CD4-positive, alpha-beta T cell treated with Interleukin-4 for 4 hours (primary cell): ENCODE measurements around the gene OR4D1.

Experiments
- DNase-seq: peaks from one replicate; pipeline ENCODE4 v3.0.0-alpha.2; 2020

The OR4D1 gene

DNA sequence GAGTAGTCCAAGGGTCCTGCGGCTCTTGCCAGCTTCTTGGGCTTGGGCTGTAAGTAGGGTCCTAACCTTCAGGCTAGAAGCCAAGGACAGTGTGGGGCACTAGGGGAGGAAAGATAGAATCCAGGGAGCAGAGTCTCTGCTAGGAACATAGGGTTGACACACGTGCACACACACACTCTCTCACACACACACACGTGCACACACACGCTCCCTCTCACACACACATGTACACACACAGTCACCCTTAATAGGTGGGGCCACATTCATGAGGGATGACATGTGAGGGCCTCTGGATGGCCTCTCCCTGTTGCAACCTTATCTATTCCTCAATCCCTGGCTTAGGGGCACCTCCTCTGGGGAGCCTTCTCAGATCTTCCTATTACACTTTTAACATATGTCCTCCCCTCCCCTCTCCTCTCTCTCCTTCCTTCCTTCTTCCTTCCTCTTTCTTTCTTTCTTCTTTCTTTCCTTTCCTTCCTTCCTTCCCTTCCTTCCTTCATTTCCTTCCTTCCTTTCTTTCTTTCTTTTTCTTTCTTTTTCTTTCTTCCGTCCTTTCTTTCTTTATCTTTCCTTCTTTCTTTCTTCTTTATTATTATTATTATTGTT, 47.4 kb downstream of the OR4D1 start:
- DNase-seq, result no peak

DNA sequence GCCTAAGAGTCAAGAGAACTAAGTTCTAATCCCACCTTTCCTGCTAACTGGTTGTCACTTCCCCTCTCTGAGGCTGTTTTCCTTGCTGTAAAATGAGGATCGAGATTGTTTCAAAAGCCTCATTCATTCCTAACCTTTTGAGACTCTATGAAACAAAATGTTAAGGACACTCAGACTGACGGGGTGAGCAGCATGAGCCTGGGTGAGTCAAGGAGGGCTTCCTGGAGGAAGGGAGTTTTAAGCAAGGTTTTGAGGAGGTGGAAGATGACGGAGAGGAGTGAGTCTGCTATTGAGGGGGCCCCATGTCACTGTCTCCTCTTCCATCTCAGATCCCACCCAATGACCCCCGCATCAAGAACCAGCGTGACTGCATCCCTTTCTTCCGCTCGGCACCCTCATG, 48.4 kb downstream of the OR4D1 start:
- no peak for DNase-seq

DNA sequence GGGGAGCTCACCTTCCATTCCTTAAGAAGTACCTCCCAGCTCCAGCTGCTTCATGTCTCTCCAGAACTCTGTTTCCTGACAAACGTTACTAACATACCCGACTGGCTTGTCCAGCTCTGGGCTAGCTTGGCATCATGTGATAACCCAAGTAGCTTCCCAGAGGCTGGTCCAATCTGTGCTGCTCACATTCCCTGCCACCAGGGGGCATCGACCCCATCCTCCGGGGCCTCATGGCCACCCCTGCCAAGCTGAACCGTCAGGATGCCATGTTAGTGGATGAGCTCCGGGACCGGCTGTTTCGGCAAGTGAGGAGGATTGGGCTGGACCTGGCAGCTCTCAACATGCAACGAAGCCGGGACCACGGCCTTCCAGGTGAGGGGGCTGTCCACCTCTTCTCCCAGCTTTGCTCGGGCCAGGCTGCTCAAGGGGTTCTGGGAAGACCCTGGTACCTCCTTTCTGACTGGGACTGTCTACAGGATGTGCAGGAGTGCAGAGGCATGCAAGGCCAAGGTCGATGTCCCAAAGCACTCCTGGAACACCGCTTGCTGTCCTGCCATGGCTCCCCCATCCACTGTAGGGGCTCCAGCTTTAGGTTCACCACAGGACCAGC, 51.9 kb downstream of the OR4D1 start:
- DNase-seq, result peak; percentile 42

DNA sequence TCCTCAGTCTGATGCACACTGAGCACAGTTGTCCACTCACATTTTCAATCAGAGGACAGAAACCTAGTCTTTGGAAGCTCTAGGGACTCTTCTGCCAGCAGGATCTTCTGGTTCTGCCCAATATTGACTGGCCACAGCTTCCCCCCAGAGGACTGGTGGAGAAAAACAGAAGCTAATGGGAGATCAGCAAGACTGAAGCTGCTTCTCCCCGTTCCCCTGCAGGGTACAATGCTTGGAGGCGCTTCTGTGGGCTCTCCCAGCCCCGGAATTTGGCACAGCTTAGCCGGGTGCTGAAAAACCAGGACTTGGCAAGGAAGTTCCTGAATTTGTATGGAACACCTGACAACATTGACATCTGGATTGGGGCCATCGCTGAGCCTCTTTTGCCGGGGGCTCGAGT, 54.7 kb downstream of the OR4D1 start:
- no peak for DNase-seq

DNA sequence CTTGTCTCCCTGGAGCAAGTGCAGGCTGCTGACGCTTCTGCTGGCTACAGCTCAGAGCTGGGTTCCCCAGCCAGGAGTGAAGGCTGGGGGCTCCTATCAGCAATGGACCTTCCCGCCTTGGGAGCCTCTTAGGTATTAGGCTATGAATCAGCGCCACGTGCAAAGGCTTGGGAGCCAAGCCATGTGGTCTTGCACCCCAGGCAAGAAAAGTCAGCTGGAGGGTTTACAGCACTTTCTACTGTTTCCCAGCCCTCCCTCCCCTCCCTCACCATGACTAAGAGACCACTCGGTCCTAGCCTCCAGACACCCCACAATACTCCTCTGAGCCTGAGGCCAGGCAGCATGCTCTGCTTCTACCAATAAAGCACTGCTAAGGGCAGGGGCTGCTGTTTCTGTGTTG, 56.6 kb downstream of the OR4D1 start:
- DNase-seq, result no peak

DNA sequence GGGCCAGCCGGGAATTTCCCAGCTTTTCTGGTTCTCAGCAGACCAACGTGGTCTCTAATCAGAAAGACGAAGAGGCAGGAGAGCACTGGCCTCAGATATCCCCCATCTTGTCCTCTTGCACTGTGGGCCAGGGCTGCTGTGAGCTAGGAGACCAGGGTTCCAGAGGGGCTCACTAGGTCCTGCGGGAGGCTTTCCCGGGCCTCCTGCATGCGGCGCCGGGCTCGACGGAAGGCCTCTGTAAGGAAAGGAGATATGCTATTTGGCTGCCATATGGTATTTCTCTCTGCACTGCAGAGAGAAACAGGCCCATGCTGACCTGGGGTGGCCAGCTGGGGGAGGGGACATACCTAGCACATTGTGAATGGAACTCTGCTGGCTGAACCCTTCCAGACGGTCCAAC, 57.8 kb downstream of the OR4D1 start:
- DNase-seq, result no peak

DNA sequence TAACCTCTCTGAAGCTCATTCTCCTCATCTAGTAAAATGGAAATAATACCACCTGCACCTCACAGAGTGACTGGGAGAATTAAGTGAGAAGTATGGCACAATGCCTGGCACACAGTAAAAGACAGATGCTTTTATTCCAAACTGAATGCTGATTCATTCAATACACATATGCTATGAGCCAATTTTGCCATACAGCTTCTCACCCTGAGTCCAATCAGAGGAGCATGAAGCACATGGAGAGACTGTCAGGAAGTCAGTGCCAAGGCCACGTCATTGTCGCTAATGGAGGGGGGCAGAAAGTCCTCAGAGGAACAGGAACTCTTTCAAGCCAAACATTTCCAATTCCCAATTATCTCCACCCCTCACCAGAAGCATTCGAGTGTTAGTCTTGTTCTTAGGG, 59.3 kb downstream of the OR4D1 start:
- no peak for DNase-seq

DNA sequence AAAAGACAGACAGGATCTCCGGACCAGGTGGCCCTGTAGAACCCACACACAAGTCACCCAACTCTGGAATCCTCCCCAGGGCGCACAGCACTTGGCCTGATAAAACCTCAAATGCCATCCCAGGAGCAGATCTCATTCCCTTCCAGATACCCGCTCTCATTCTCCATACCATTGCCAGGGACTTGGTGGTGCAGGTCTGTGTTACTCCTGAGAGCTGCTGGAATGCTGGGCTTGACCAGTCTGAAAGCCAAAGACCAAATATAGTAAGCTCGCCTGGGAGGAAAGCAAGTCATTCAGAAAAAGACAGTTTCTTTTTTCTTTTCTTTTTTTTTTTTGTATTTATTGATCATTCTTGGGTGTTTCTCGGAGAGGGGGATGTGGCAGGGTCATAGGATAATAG, 60.2 kb downstream of the OR4D1 start:
- no peak for DNase-seq
